ENCODE measurements around the gene CERS4. TPM values are rescaled to one million over a fixed set of nuclear protein-coding genes. Genes with fewer than 3 reads are reported as not detected.
A peak's percentile ranks its signal among the peaks of the same experiment; 100 is the strongest.

The CERS4 gene
- total and polyA plus RNA-seq, 4 donors: 14.4 to 33.7 (median 24.4) TPM

- DNase-seq (no peak), ATAC-seq (ENCODE audit: low FRiP score) (no peak)
- Histone ChIP-seq H3K36me3 (ENCODE audit: control insufficient read depth in 1 of 2, insufficient read depth in 2 of 2, low read length in 1 of 2) (no peaks in the 10 kb centered on the region), H3K9me3 (ENCODE audit: control insufficient read depth, low read length) (no peaks in the 10 kb centered on the region), H3K27ac (ENCODE audit: low read depth in 1 of 2, low read length in 2 of 2) (no peak overlapping the region), H3K27me3 (ENCODE audit: control insufficient read depth in 1 of 2, insufficient read depth in 2 of 2, low read length in 1 of 2) (no peaks in the 10 kb centered on the region), H3K4me3 (ENCODE audit: low read length in 2 of 2) (no peak overlapping the region), H3K4me1 (ENCODE audit: control insufficient read depth in 1 of 2, insufficient read depth in 2 of 2, low read length in 2 of 2) (no peaks in the 10 kb centered on the region)
- WGBS, 2 donors: 86 to 88% methylated on average over 11 of the region's 11 CpGs
- intact Hi-C loops (cut with DNase I): loop anchor here (5.0 to 10.0 kb wide), 3 partner anchors 47 to 310 kb away; partner anchors contain the start of genes CERS4 (in 1 of the 2) and TIMM44 (in 1 of the 2)
These were observed 45.3 kb downstream of the CERS4 start for GRCh38 chr19:8254286-8255001.

- no peaks in the 10 kb centered on the region for H3K36me3 ChIP-seq (ENCODE audit: control insufficient read depth in 1 of 2, insufficient read depth in 2 of 2, low read length in 1 of 2)
- DNase-seq (no peak), ATAC-seq (ENCODE audit: low FRiP score) (no peak)
- WGBS, 2 donors: 86 to 88% methylated on average over 18 of the region's 18 CpGs
- H3K4me1 ChIP-seq (ENCODE audit: control insufficient read depth in 1 of 2, insufficient read depth in 2 of 2, low read length in 2 of 2): no peaks in the 10 kb centered on the region
- no peaks in the 10 kb centered on the region for H3K9me3 ChIP-seq (ENCODE audit: control insufficient read depth, low read length)
- H3K4me3 ChIP-seq (ENCODE audit: low read length in 2 of 2): no peak overlapping the region
- H3K27me3 ChIP-seq (ENCODE audit: control insufficient read depth in 1 of 2, insufficient read depth in 2 of 2, low read length in 1 of 2): no peaks in the 10 kb centered on the region
- intact Hi-C loops (cut with DNase I): loop anchor here in 1 of 2 donors (10.0 kb wide), 1 partner anchor 311 kb away; the partner anchor contains the start of gene TIMM44
- no peak overlapping the region for H3K27ac ChIP-seq (ENCODE audit: low read depth in 1 of 2, low read length in 2 of 2)
These were observed 46.4 kb downstream of the CERS4 start for GRCh38 chr19:8255426-8256125.

GRCh38 chr19:8256276-8257051, 47.3 kb downstream of the CERS4 start:
- Histone ChIP-seq H3K27me3 (ENCODE audit: control insufficient read depth in 1 of 2, insufficient read depth in 2 of 2, low read length in 1 of 2) (no peaks in the 10 kb centered on the region), H3K4me1 (ENCODE audit: control insufficient read depth in 1 of 2, insufficient read depth in 2 of 2, low read length in 2 of 2) (no peaks in the 10 kb centered on the region), H3K4me3 (ENCODE audit: low read length in 2 of 2) (no peak overlapping the region), H3K9me3 (ENCODE audit: control insufficient read depth, low read length) (no peaks in the 10 kb centered on the region), H3K27ac (ENCODE audit: low read depth in 1 of 2, low read length in 2 of 2) (no peak overlapping the region), H3K36me3 (ENCODE audit: control insufficient read depth in 1 of 2, insufficient read depth in 2 of 2, low read length in 1 of 2) (no peaks in the 10 kb centered on the region)
- DNase-seq: no peak
- 93 to 94% methylated on average over 15 of the region's 15 CpGs for WGBS, 2 donors
- intact Hi-C loops (cut with DNase I): loop anchor here in 1 of 2 donors (10.0 kb wide), 1 partner anchor 312 kb away; the partner anchor contains the start of gene TIMM44
- ATAC-seq (ENCODE audit: low FRiP score): no peak

GRCh38 chr19:8257052-8257443, 47.9 kb downstream of the CERS4 start:
- intact Hi-C loops (cut with DNase I): loop anchor here in 1 of 2 donors (10.0 kb wide), 1 partner anchor 312 kb away; the partner anchor contains the start of gene TIMM44
- DNase-seq (no peak), ATAC-seq (ENCODE audit: low FRiP score) (no peak)
- Histone ChIP-seq H3K4me3 (ENCODE audit: low read length in 2 of 2) (no peak overlapping the region), H3K4me1 (ENCODE audit: control insufficient read depth in 1 of 2, insufficient read depth in 2 of 2, low read length in 2 of 2) (no peaks in the 10 kb centered on the region), H3K27ac (ENCODE audit: low read depth in 1 of 2, low read length in 2 of 2) (no peak overlapping the region), H3K36me3 (ENCODE audit: control insufficient read depth in 1 of 2, insufficient read depth in 2 of 2, low read length in 1 of 2) (no peaks in the 10 kb centered on the region), H3K27me3 (ENCODE audit: control insufficient read depth in 1 of 2, insufficient read depth in 2 of 2, low read length in 1 of 2) (no peaks in the 10 kb centered on the region), H3K9me3 (ENCODE audit: control insufficient read depth, low read length) (no peaks in the 10 kb centered on the region)
- 72 to 76% methylated on average over 5 of the region's 5 CpGs for WGBS, 2 donors

GRCh38 chr19:8259142-8259921, 50.2 kb downstream of the CERS4 start:
- H3K36me3 ChIP-seq (ENCODE audit: control insufficient read depth in 1 of 2, insufficient read depth in 2 of 2, low read length in 1 of 2): no peaks in the 10 kb centered on the region
- H3K27ac ChIP-seq (ENCODE audit: low read depth in 1 of 2, low read length in 2 of 2): no peak overlapping the region
- peak in 1 of 2 donors; percentile 40 for DNase-seq
- no peak overlapping the region for H3K4me3 ChIP-seq (ENCODE audit: low read length in 2 of 2)
- WGBS, 2 donors: 90 to 92% methylated on average over 11 of the region's 11 CpGs
- no peak for ATAC-seq (ENCODE audit: low FRiP score)
- H3K4me1 ChIP-seq (ENCODE audit: control insufficient read depth in 1 of 2, insufficient read depth in 2 of 2, low read length in 2 of 2): no peaks in the 10 kb centered on the region
- no peaks in the 10 kb centered on the region for H3K27me3 ChIP-seq (ENCODE audit: control insufficient read depth in 1 of 2, insufficient read depth in 2 of 2, low read length in 1 of 2)
- H3K9me3 ChIP-seq (ENCODE audit: control insufficient read depth, low read length): no peaks in the 10 kb centered on the region
- intact Hi-C loops (cut with DNase I): loop anchor here in 1 of 2 donors (10.0 kb wide), 1 partner anchor 315 kb away; the partner anchor contains the start of gene TIMM44

- H3K4me1 ChIP-seq (ENCODE audit: control insufficient read depth in 1 of 2, insufficient read depth in 2 of 2, low read length in 2 of 2): no peaks in the 10 kb centered on the region
- 89 to 93% methylated on average over 3 of the region's 3 CpGs for WGBS, 2 donors
- intact Hi-C loops (cut with DNase I): loop anchor here (10.0 kb wide), 2 partner anchors 145 to 315 kb away; partner anchors contain the start of gene TIMM44 (in 1 of the 2)
- ATAC-seq (ENCODE audit: low FRiP score) (no peak), DNase-seq (peak in 1 of 2 donors; percentile 63)
- H3K27ac ChIP-seq (ENCODE audit: low read depth in 1 of 2, low read length in 2 of 2): no peak overlapping the region
- H3K36me3 ChIP-seq (ENCODE audit: control insufficient read depth in 1 of 2, insufficient read depth in 2 of 2, low read length in 1 of 2): no peaks in the 10 kb centered on the region
- H3K27me3 ChIP-seq (ENCODE audit: control insufficient read depth in 1 of 2, insufficient read depth in 2 of 2, low read length in 1 of 2): no peaks in the 10 kb centered on the region
- H3K4me3 ChIP-seq (ENCODE audit: low read length in 2 of 2): no peak overlapping the region
- no peaks in the 10 kb centered on the region for H3K9me3 ChIP-seq (ENCODE audit: control insufficient read depth, low read length)
These were observed 50.7 kb downstream of the CERS4 start for GRCh38 chr19:8259922-8260247.

- Histone ChIP-seq H3K4me1 (ENCODE audit: control insufficient read depth in 1 of 2, insufficient read depth in 2 of 2, low read length in 2 of 2) (no peaks in the 10 kb centered on the region), H3K36me3 (ENCODE audit: control insufficient read depth in 1 of 2, insufficient read depth in 2 of 2, low read length in 1 of 2) (no peaks in the 10 kb centered on the region), H3K9me3 (ENCODE audit: control insufficient read depth, low read length) (no peaks in the 10 kb centered on the region), H3K27ac (ENCODE audit: low read depth in 1 of 2, low read length in 2 of 2) (no peak overlapping the region), H3K27me3 (ENCODE audit: control insufficient read depth in 1 of 2, insufficient read depth in 2 of 2, low read length in 1 of 2) (no peaks in the 10 kb centered on the region), H3K4me3 (ENCODE audit: low read length in 2 of 2) (no peak overlapping the region)
- WGBS, 2 donors: 91 to 92% methylated on average over 9 of the region's 9 CpGs
- peak in 1 of 2 donors; percentile 43 for DNase-seq
- intact Hi-C loops (cut with DNase I): loop anchor here in 1 of 2 donors (10.0 kb wide), 1 partner anchor 143 kb away; no protein-coding TSS in a partner anchor
- ATAC-seq (ENCODE audit: low FRiP score): no peak
These were observed 52.2 kb downstream of the CERS4 start for GRCh38 chr19:8261347-8261746.

GRCh38 chr19:8261881-8262280, 52.7 kb downstream of the CERS4 start:
- intact Hi-C loops (cut with DNase I): loop anchor here in 1 of 2 donors (10.0 kb wide), 1 partner anchor 143 kb away; no protein-coding TSS in a partner anchor
- DNase-seq (peak in 1 of 2 donors; percentile 70), ATAC-seq (ENCODE audit: low FRiP score) (no peak)
- H3K27ac ChIP-seq (ENCODE audit: low read depth in 1 of 2, low read length in 2 of 2): no peak overlapping the region
- no peaks in the 10 kb centered on the region for H3K36me3 ChIP-seq (ENCODE audit: control insufficient read depth in 1 of 2, insufficient read depth in 2 of 2, low read length in 1 of 2)
- H3K9me3 ChIP-seq (ENCODE audit: control insufficient read depth, low read length): no peaks in the 10 kb centered on the region
- H3K4me3 ChIP-seq (ENCODE audit: low read length in 2 of 2): no peak overlapping the region
- no peaks in the 10 kb centered on the region for H3K27me3 ChIP-seq (ENCODE audit: control insufficient read depth in 1 of 2, insufficient read depth in 2 of 2, low read length in 1 of 2)
- H3K4me1 ChIP-seq (ENCODE audit: control insufficient read depth in 1 of 2, insufficient read depth in 2 of 2, low read length in 2 of 2): no peaks in the 10 kb centered on the region
- WGBS, 2 donors: 80 to 89% methylated on average over 14 of the region's 14 CpGs

Measured in aorta (tissue), 5 donors.